Measurements from ENCODE around the gene DCDC2C.

DNA sequence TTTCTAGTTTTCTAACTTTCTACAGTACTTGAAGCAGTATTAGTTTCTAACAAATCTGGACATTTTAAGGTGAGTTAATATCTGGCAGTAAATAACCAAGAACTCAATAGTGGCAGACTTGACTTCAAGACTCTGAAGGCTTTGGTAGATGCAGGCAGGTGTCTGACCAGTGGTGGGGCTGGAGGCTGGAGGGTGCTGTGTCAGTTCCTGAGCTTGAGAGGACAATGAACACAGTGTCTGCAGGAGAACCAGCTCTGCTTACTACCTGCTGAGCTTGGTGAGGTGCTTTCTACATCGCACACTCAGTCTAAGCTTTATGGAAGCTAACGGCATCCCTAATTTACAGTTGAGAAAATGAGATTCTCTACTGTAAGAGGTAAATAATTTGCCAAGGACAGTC is 24.2 kb upstream of the DCDC2C start:
- TF ChIP-seq, protein P1, sequence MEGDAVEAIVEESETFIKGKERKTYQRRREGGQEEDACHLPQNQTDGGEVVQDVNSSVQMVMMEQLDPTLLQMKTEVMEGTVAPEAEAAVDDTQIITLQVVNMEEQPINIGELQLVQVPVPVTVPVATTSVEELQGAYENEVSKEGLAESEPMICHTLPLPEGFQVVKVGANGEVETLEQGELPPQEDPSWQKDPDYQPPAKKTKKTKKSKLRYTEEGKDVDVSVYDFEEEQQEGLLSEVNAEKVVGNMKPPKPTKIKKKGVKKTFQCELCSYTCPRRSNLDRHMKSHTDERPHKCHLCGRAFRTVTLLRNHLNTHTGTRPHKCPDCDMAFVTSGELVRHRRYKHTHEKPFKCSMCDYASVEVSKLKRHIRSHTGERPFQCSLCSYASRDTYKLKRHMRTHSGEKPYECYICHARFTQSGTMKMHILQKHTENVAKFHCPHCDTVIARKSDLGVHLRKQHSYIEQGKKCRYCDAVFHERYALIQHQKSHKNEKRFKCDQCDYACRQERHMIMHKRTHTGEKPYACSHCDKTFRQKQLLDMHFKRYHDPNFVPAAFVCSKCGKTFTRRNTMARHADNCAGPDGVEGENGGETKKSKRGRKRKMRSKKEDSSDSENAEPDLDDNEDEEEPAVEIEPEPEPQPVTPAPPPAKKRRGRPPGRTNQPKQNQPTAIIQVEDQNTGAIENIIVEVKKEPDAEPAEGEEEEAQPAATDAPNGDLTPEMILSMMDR (IDR thresholded peaks at IDR 0.05; ENCODE audit: poor library complexity) = no peak
- TF ChIP-seq EZH2 (IDR thresholded peaks at IDR 0.05; ENCODE audit: borderline replicate concordance) = no peak
- TF ChIP-seq EZH2phosphoT487 (IDR thresholded peaks at IDR 0.05; ENCODE audit: low read depth, severe bottlenecking, unreplicated experiment) = no peak
